Measurements from ENCODE around the gene NRBF2.
"Not testable (repeated sequence)": the region's sequence is repeated elsewhere in the genome, so short reads cannot be mapped to it uniquely, and the experiment has no call there.

The NRBF2 gene

GRCh38 chr10:63116452-63117072 lies 16.6 kb upstream of the NRBF2 start:
- no peak for DNase-seq (ENCODE audit: low read depth, low spot score)

GRCh38 chr10:63119041-63119440 lies 14.1 kb upstream of the NRBF2 start:
- no peak for DNase-seq (ENCODE audit: low read depth, low spot score)

GRCh38 chr10:63120554-63120953 lies 12.6 kb upstream of the NRBF2 start:
- DNase-seq (ENCODE audit: low read depth, low spot score) = no peak

- no peak for DNase-seq (ENCODE audit: low read depth, low spot score)
Measured at GRCh38 chr10:63123727-63124362, 9.3 kb upstream of the NRBF2 start.

GRCh38 chr10:63125459-63125858 lies 7.7 kb upstream of the NRBF2 start:
- no peak for DNase-seq (ENCODE audit: low read depth, low spot score)

GRCh38 chr10:63128443-63128842 lies 4.7 kb upstream of the NRBF2 start:
- DNase-seq (ENCODE audit: low read depth, low spot score) = no peak

GRCh38 chr10:63129888-63130287 lies 3.2 kb upstream of the NRBF2 start:
- peak; percentile 65 for DNase-seq (ENCODE audit: low read depth, low spot score)

GRCh38 chr10:63132651-63133055 lies 475 bp upstream of the NRBF2 start:
- DNase-seq (ENCODE audit: low read depth, low spot score) = no peak

GRCh38 chr10:63133821-63134557 lies 861 bp downstream of the NRBF2 start:
- no peak for DNase-seq (ENCODE audit: low read depth, low spot score)

GRCh38 chr10:63137306-63137705 lies 4.2 kb downstream of the NRBF2 start:
- no peak for DNase-seq (ENCODE audit: low read depth, low spot score)

GRCh38 chr10:63140077-63140476 lies 6.9 kb downstream of the NRBF2 start:
- DNase-seq (ENCODE audit: low read depth, low spot score) = no peak

GRCh38 chr10:63142136-63142535 lies 9.0 kb downstream of the NRBF2 start:
- no peak for DNase-seq (ENCODE audit: low read depth, low spot score)

GRCh38 chr10:63143987-63144386 lies 10.9 kb downstream of the NRBF2 start:
- DNase-seq (ENCODE audit: low read depth, low spot score) = no peak

GRCh38 chr10:63145782-63146181 lies 12.7 kb downstream of the NRBF2 start:
- no peak for DNase-seq (ENCODE audit: low read depth, low spot score)

GRCh38 chr10:63146503-63146902 lies 13.4 kb downstream of the NRBF2 start:
- no peak for DNase-seq (ENCODE audit: low read depth, low spot score)

- DNase-seq (ENCODE audit: low read depth, low spot score) = no peak
Measured at GRCh38 chr10:63150745-63151144, 17.6 kb downstream of the NRBF2 start.

GRCh38 chr10:63153868-63154545 lies 20.9 kb downstream of the NRBF2 start:
- DNase-seq (ENCODE audit: low read depth, low spot score) = not testable (repeated sequence)

- no peak for DNase-seq (ENCODE audit: low read depth, low spot score)
Measured at GRCh38 chr10:63154546-63155387, 21.6 kb downstream of the NRBF2 start.

- no peak for DNase-seq (ENCODE audit: low read depth, low spot score)
Measured at GRCh38 chr10:63155388-63156020, 22.4 kb downstream of the NRBF2 start.

GRCh38 chr10:63156236-63156635 lies 23.1 kb downstream of the NRBF2 start:
- DNase-seq (ENCODE audit: low read depth, low spot score) = no peak
